SK-N-MC (cell line): ENCODE measurements around the gene PLXDC2.

Experiments used
- EZH2 ChIP-seq: fragments of 200-600 bp; sonication (generic); IDR thresholded peaks from one replicate; pipeline ENCODE4 v1.6.1; 2017; ENCODE audit warnings: antibody characterized with exemption
- POLR2AphosphoS5 ChIP-seq: IDR thresholded peaks from 2 replicates; pipeline ENCODE4 v1.6.1; 2012; ENCODE audit warnings: mild to moderate bottlenecking, low read depth, low read length, borderline replicate concordance

DNA sequence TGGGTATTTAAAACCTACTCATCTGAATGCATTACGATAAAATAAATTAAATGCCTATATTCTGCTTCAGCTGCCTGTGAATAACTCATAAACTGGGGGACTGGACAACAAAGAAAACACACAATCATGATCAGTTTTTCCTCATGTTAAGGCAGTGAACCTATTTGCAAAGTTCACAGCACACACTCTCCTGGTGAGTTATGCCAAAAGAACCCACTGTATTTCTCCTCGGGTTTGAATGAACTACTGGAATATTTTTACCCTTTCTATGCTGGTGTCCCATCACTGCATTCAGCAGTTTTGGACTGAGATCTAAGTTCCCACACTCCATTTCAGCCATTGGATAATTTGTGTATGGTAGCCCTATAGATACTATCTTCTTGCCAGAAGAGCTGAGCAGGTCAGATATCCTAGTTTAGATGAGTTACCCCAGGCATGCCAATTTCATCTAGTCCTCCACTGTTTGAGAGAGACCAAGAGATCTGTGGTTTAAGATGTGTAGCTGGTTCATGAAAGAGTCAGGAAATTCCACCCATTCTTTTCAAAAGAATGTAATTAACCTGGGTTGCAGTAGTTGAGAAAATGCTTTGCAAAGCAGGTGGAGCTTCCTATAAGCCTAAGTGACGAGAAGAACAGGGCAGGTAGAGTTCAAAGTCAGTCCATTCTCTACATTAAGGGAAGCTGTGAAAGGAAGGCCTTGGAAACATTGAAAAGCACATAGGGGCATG lies 101.7 kb downstream of the PLXDC2 start:
- TF ChIP-seq EZH2, result no peak
- TF ChIP-seq POLR2AphosphoS5, result no peak
